WTC11 (cell line): ENCODE data around the gene PRRC2B. TPM values are rescaled to one million over a fixed set of nuclear protein-coding genes. Genes with fewer than 3 reads are reported as not detected.

Experiments used
- ATAC-seq: fragments of 200-7000 bp; cut with Tn5 transposase; 2 replicates; pipeline ENCODE4 v1.10.0; 2021; ENCODE audit warnings: mild to moderate bottlenecking, moderate library complexity
- CTCF ChIA-PET: fragments of 300-600 bp; sonication (Branson Sonifier 250); formaldehyde crosslinking; loops from one replicate; lab custom pipeline; 2021; ENCODE audit warnings: antibody characterized with exemption; lab: Charles Lee
- POLR2A ChIA-PET: fragments of 350-600 bp; sonication (Branson Sonifier 250); formaldehyde crosslinking; loops from one replicate; lab custom pipeline; 2021; ENCODE audit warnings: antibody characterized with exemption; lab: Charles Lee
- DNase-seq: peaks from one replicate; pipeline ENCODE4 v3.0.0; 2021; ENCODE audit warnings: low spot score
- H3K27ac Mint-ChIP-seq: 2 replicates; pipeline ENCODE4 v1.8.0; 2021; ENCODE audit warnings: mixed read lengths
- H3K27me3 Mint-ChIP-seq: 2 replicates; pipeline ENCODE4 v1.8.0; 2021; ENCODE audit warnings: low read depth, mild to moderate bottlenecking, moderate library complexity, mixed read lengths
- H3K36me3 Mint-ChIP-seq: 2 replicates; pipeline ENCODE4 v1.8.0; 2021; ENCODE audit warnings: mixed read lengths
- H3K4me1 Mint-ChIP-seq: 2 replicates; pipeline ENCODE4 v1.8.0; 2022; ENCODE audit warnings: mixed read lengths
- H3K4me3 Mint-ChIP-seq: 2 replicates; pipeline ENCODE4 v1.8.0; 2021; ENCODE audit warnings: mild to moderate bottlenecking, moderate library complexity, mixed read lengths
- H3K9me3 Mint-ChIP-seq: 2 replicates; pipeline ENCODE4 v1.8.0; 2021; ENCODE audit warnings: mixed read lengths
- ATF1 ChIP-seq: sonication (generic); formaldehyde crosslinking; IDR thresholded peaks from 2 replicates; pipeline ENCODE4 v1.8.1; 2023; ENCODE audit warnings: mild to moderate bottlenecking, moderate library complexity, missing genetic modification reagents
- CREB1 ChIP-seq: sonication (generic); formaldehyde crosslinking; IDR thresholded peaks from 2 replicates; pipeline ENCODE4 v1.8.0; 2023; ENCODE audit warnings: mild to moderate bottlenecking, missing genetic modification reagents
- E2F4 ChIP-seq: sonication (generic); formaldehyde crosslinking; IDR thresholded peaks from 2 replicates; pipeline ENCODE4 v1.8.1; 2022; ENCODE audit warnings: low read depth, mild to moderate bottlenecking, moderate library complexity, missing genetic modification reagents, borderline replicate concordance
- ERG ChIP-seq: fragments of 250-450 bp; sonication (Bioruptor Pico); IDR thresholded peaks from 2 replicates; pipeline ENCODE4 v1.8.0; 2021; ENCODE audit warnings: mild to moderate bottlenecking
- HMGXB4 ChIP-seq: sonication (generic); formaldehyde crosslinking; IDR thresholded peaks from 2 replicates; pipeline ENCODE4 v1.8.1; 2023; ENCODE audit warnings: mild to moderate bottlenecking, moderate library complexity, missing genetic modification reagents
- IRF2 ChIP-seq: sonication (generic); formaldehyde crosslinking; IDR thresholded peaks from 2 replicates; pipeline ENCODE4 v1.8.0; 2022; ENCODE audit warnings: low read depth, missing genetic modification reagents, borderline replicate concordance
- PREB ChIP-seq: sonication (generic); formaldehyde crosslinking; IDR thresholded peaks from 2 replicates; pipeline ENCODE4 v1.8.1; 2022; ENCODE audit warnings: mild to moderate bottlenecking, missing genetic modification reagents, moderate library complexity, borderline replicate concordance
- TEAD1 ChIP-seq: sonication (generic); formaldehyde crosslinking; IDR thresholded peaks from 2 replicates; pipeline ENCODE4 v1.8.0; 2022; ENCODE audit warnings: mild to moderate bottlenecking, missing genetic modification reagents
- total RNA-seq: library from RNA; stranded (reverse); gene quantifications from 3 replicates; pipeline ENCODE4 v1.2.3, GENCODE V29; 2021
- TF ChIP-seq, protein P1 (sequence below): sonication (generic); formaldehyde crosslinking; IDR thresholded peaks from 2 replicates; pipeline ENCODE4 v1.8.1; 2022; ENCODE audit warnings: low read depth, missing genetic modification reagents, borderline replicate concordance
- TF ChIP-seq, protein P2 (sequence below): fragments of 250-450 bp; sonication (Bioruptor Pico); conservative IDR thresholded peaks from 2 replicates; pipeline ENCODE4 v1.9.0; 2021; ENCODE audit warnings: mild to moderate bottlenecking
- TF ChIP-seq, protein P3 (sequence below): sonication (generic); formaldehyde crosslinking; IDR thresholded peaks from 2 replicates; pipeline ENCODE4 v1.8.0; 2022; ENCODE audit warnings: mild to moderate bottlenecking, missing genetic modification reagents
- TF ChIP-seq, protein P4 (sequence below): sonication (generic); formaldehyde crosslinking; IDR thresholded peaks from 2 replicates; pipeline ENCODE4 v1.8.0; 2023; ENCODE audit warnings: mild to moderate bottlenecking, missing genetic modification reagents

Gene PRRC2B
- total RNA-seq, 1 experiment from 2014 or later: 272 TPM

- TF ChIP-seq, protein P1, sequence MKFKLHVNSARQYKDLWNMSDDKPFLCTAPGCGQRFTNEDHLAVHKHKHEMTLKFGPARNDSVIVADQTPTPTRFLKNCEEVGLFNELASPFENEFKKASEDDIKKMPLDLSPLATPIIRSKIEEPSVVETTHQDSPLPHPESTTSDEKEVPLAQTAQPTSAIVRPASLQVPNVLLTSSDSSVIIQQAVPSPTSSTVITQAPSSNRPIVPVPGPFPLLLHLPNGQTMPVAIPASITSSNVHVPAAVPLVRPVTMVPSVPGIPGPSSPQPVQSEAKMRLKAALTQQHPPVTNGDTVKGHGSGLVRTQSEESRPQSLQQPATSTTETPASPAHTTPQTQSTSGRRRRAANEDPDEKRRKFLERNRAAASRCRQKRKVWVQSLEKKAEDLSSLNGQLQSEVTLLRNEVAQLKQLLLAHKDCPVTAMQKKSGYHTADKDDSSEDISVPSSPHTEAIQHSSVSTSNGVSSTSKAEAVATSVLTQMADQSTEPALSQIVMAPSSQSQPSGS (CRISPR knock-in tag): no peak
- TF ChIP-seq TEAD1 (CRISPR knock-in tag): no peak
- no peak for TF ChIP-seq CREB1 (CRISPR knock-in tag)
- TF ChIP-seq, protein P2, sequence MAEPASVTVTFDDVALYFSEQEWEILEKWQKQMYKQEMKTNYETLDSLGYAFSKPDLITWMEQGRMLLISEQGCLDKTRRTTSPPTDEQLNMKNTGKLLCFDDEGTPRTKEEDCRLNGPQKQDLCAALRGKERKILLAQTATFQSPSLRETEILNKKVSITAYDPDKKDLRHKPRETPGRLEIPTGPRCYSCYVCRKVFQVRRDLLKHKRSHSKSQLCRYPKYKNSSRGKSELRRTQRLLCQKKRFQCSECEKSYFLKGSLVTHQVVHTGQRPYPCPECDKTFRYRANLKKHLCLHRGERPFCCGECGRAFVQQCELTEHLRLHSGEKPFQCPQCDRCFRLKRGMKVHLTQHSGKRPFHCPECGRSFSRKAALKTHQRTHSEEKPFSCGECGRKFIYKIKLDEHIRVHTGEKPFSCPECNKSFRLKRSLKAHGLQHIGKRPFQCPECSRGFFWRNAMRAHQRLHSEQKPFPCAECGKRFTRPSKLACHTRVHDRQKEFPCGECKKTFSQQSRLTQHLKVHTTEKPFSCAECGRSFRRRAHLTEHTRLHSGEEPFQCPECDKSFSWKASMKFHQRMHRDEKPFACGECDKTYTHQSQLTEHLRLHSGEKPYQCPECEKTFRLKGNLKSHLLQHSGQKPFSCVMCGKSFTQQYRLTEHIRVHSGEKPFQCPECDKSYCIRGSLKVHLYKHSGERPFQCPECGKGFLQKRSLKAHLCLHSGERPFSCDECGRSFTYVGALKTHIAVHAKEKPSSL (CRISPR knock-in tag): no peak
- TF ChIP-seq, protein P3, sequence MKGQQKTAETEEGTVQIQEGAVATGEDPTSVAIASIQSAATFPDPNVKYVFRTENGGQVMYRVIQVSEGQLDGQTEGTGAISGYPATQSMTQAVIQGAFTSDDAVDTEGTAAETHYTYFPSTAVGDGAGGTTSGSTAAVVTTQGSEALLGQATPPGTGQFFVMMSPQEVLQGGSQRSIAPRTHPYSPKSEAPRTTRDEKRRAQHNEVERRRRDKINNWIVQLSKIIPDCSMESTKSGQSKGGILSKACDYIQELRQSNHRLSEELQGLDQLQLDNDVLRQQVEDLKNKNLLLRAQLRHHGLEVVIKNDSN (CRISPR knock-in tag): no peak
These were observed 89.6 kb downstream of the PRRC2B start (continued) for GRCh38 chr9:131483319-131484050.

DNA sequence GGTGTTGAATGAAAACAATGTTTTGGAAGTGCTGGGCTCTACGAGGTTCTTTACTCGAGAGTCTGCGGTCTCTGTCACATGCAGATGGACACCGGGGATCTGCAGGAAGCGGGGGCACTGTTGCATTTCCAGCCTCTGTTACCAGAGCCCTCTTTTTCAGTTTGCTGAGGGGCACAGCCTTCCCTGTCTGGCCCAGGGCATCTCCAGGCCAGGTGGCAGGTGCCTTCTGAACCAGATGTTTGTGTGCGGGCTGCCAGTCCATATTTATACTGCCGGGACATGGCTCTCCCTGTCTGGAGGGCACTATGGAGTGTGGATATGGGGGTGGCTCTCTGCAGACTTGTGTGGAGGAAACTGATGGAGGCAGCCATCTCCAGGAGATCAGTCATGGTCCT, 90.2 kb downstream of the PRRC2B start:
- no peaks in the 10 kb centered on the region for H3K9me3 Mint-ChIP-seq
- H3K36me3 Mint-ChIP-seq: peaks cover 93% of the 10 kb centered on the region
- ChIA-PET CTCF (no interaction called here), POLR2A (no interaction called here)
- ATAC-seq (no peak), DNase-seq (no peak)
- no peaks in the 10 kb centered on the region for H3K27me3 Mint-ChIP-seq
- H3K27ac Mint-ChIP-seq: no peak overlapping the region
- no peak for TF ChIP-seq IRF2 (CRISPR knock-in tag)
- TF ChIP-seq ATF1 (CRISPR knock-in tag): no peak
- no peaks in the 10 kb centered on the region for H3K4me1 Mint-ChIP-seq
- H3K4me3 Mint-ChIP-seq: no peak overlapping the region

- CTCF ChIA-PET: interaction anchor here (0.5 kb wide), 1 partner anchor 101 kb away, joined by 4 read pairs; no protein-coding TSS in a partner anchor
- H3K9me3 Mint-ChIP-seq: no peaks in the 10 kb centered on the region
These were observed 90.8 kb downstream of the PRRC2B start for GRCh38 chr9:131484560-131485185.

More at GRCh38 chr9:131484560-131485185, 90.8 kb downstream of the PRRC2B start:
- no peak overlapping the region for H3K4me3 Mint-ChIP-seq
- no peak overlapping the region for H3K27ac Mint-ChIP-seq
- ATAC-seq: no peak
- POLR2A ChIA-PET: no interaction called here
- no peaks in the 10 kb centered on the region for H3K4me1 Mint-ChIP-seq
- no peaks in the 10 kb centered on the region for H3K27me3 Mint-ChIP-seq
- peaks cover 93% of the 10 kb centered on the region for H3K36me3 Mint-ChIP-seq
- no peak for TF ChIP-seq TEAD1 (CRISPR knock-in tag)
- TF ChIP-seq, protein P4, sequence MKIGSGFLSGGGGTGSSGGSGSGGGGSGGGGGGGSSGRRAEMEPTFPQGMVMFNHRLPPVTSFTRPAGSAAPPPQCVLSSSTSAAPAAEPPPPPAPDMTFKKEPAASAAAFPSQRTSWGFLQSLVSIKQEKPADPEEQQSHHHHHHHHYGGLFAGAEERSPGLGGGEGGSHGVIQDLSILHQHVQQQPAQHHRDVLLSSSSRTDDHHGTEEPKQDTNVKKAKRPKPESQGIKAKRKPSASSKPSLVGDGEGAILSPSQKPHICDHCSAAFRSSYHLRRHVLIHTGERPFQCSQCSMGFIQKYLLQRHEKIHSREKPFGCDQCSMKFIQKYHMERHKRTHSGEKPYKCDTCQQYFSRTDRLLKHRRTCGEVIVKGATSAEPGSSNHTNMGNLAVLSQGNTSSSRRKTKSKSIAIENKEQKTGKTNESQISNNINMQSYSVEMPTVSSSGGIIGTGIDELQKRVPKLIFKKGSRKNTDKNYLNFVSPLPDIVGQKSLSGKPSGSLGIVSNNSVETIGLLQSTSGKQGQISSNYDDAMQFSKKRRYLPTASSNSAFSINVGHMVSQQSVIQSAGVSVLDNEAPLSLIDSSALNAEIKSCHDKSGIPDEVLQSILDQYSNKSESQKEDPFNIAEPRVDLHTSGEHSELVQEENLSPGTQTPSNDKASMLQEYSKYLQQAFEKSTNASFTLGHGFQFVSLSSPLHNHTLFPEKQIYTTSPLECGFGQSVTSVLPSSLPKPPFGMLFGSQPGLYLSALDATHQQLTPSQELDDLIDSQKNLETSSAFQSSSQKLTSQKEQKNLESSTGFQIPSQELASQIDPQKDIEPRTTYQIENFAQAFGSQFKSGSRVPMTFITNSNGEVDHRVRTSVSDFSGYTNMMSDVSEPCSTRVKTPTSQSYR (CRISPR knock-in tag): no peak
- TF ChIP-seq ERG (CRISPR knock-in tag): no peak
- no peak for TF ChIP-seq HMGXB4
- TF ChIP-seq PREB (CRISPR knock-in tag): no peak
- no peak for TF ChIP-seq E2F4 (CRISPR knock-in tag)
- no peak for DNase-seq
